SK-N-SH (cell line): ENCODE measurements around the gene TRPM8. TPM values are rescaled to one million over a fixed set of nuclear protein-coding genes. Genes with fewer than 3 reads are reported as not detected.

Experiments
- polyA plus RNA-seq, 3 experiments: library from polyadenylated mRNA; depleted of rRNA; stranded (reverse); fragments of >200 nt; gene quantifications; 2 replicates each; pipeline ENCODE4 v1.2.3, GENCODE V29; 2012

TRPM8 gene
- polyA plus RNA-seq, 1 of the 3 experiments (the other 2 are of a cell fraction), result 0.85 TPM

Other genes starting within 250 kb of the TRPM8 start
- not detected in 2 replicates for gene UGT1A9, start 245.5 kb upstream of the TRPM8 start, polyA plus RNA-seq (2012; rRNA removed)
- not detected in 2 replicates for gene UGT1A7, start 235.5 kb upstream of the TRPM8 start, polyA plus RNA-seq (2012; rRNA removed)
- gene UGT1A6, start 224.5 kb upstream of the TRPM8 start, polyA plus RNA-seq (2012; rRNA removed), result not detected in 2 replicates
- not detected in 2 replicates for gene UGT1A5, start 204.5 kb upstream of the TRPM8 start, polyA plus RNA-seq (2012; rRNA removed)
- gene UGT1A4, start 198.6 kb upstream of the TRPM8 start, polyA plus RNA-seq (2012; rRNA removed), result not detected in 2 replicates
- gene UGT1A3, start 188.3 kb upstream of the TRPM8 start, polyA plus RNA-seq (2012; rRNA removed), result not detected in 2 replicates
- not detected in 2 replicates for gene UGT1A1, start 157.1 kb upstream of the TRPM8 start, polyA plus RNA-seq (2012; rRNA removed)
- 0.02 TPM in 1 of 2 replicates, not detected in the other for gene MROH2A, start 139.0 kb upstream of the TRPM8 start, polyA plus RNA-seq (2012; rRNA removed)
- 13.2 and 16.5 TPM in 2 replicates for gene HJURP, start 62.8 kb upstream of the TRPM8 start, polyA plus RNA-seq (2012; rRNA removed)
- 0.19 and 0.30 TPM in 2 replicates for gene SPP2, start 133.3 kb downstream of the TRPM8 start, polyA plus RNA-seq (2012; rRNA removed)